ENCODE data around the gene KDM2A.

Gene KDM2A

GRCh38 chr11:67237574-67237973, 118.5 kb downstream of the KDM2A start:
- DNase-seq (ENCODE audit: low read depth) = no peak

- no peak for DNase-seq (ENCODE audit: low read depth)
These were observed 120.1 kb downstream of the KDM2A start for GRCh38 chr11:67238894-67239782.

- DNase-seq (ENCODE audit: low read depth) = peak; percentile 98
These were observed 120.9 kb downstream of the KDM2A start for GRCh38 chr11:67239783-67240575.

GRCh38 chr11:67240576-67241389, 121.7 kb downstream of the KDM2A start:
- DNase-seq (ENCODE audit: low read depth) = peak; percentile 82

- no peak for DNase-seq (ENCODE audit: low read depth)
These were observed 123.5 kb downstream of the KDM2A start for GRCh38 chr11:67242548-67242947.

- no peak for DNase-seq (ENCODE audit: low read depth)
These were observed 124.0 kb downstream of the KDM2A start for GRCh38 chr11:67243051-67243450.

GRCh38 chr11:67245046-67245445, 126.0 kb downstream of the KDM2A start:
- no peak for DNase-seq (ENCODE audit: low read depth)

- DNase-seq (ENCODE audit: low read depth) = no peak
These were observed 129.0 kb downstream of the KDM2A start for GRCh38 chr11:67247946-67248550.

GRCh38 chr11:67248653-67249052, 129.6 kb downstream of the KDM2A start:
- no peak for DNase-seq (ENCODE audit: low read depth)

- DNase-seq (ENCODE audit: low read depth) = no peak
These were observed 131.3 kb downstream of the KDM2A start for GRCh38 chr11:67250059-67251043.

GRCh38 chr11:67251841-67252240, 132.8 kb downstream of the KDM2A start:
- no peak for DNase-seq (ENCODE audit: low read depth)

- DNase-seq (ENCODE audit: low read depth) = no peak
These were observed 133.8 kb downstream of the KDM2A start for GRCh38 chr11:67252831-67253239.

- no peak for DNase-seq (ENCODE audit: low read depth)
These were observed 135.0 kb downstream of the KDM2A start for GRCh38 chr11:67253872-67254624.

- no peak for DNase-seq (ENCODE audit: low read depth)
These were observed 135.7 kb downstream of the KDM2A start for GRCh38 chr11:67254798-67255197.

GRCh38 chr11:67255353-67255752, 136.3 kb downstream of the KDM2A start:
- no peak for DNase-seq (ENCODE audit: low read depth)

GRCh38 chr11:67255864-67256263, 136.8 kb downstream of the KDM2A start:
- DNase-seq (ENCODE audit: low read depth) = no peak

GRCh38 chr11:67256477-67257135, 137.5 kb downstream of the KDM2A start:
- DNase-seq (ENCODE audit: low read depth) = no peak

GRCh38 chr11:67260406-67260805, 141.3 kb downstream of the KDM2A start:
- DNase-seq (ENCODE audit: low read depth) = no peak

Data from T-helper 22 cell (primary cell).